ENCODE results near the gene EPN2. TPM values are rescaled to one million over a fixed set of nuclear protein-coding genes. Genes with fewer than 3 reads are reported as not detected.

EPN2 gene
- total and polyA plus RNA-seq, 2 donors from 2014 or later = 18.0 to 45.4 TPM

GRCh38 chr17:19320876-19321275 lies 83.7 kb downstream of the EPN2 start:
- no peak overlapping the region for H3K4me3 ChIP-seq (ENCODE audit: low read length in 3 of 3)
- TF ChIP-seq, protein P1, sequence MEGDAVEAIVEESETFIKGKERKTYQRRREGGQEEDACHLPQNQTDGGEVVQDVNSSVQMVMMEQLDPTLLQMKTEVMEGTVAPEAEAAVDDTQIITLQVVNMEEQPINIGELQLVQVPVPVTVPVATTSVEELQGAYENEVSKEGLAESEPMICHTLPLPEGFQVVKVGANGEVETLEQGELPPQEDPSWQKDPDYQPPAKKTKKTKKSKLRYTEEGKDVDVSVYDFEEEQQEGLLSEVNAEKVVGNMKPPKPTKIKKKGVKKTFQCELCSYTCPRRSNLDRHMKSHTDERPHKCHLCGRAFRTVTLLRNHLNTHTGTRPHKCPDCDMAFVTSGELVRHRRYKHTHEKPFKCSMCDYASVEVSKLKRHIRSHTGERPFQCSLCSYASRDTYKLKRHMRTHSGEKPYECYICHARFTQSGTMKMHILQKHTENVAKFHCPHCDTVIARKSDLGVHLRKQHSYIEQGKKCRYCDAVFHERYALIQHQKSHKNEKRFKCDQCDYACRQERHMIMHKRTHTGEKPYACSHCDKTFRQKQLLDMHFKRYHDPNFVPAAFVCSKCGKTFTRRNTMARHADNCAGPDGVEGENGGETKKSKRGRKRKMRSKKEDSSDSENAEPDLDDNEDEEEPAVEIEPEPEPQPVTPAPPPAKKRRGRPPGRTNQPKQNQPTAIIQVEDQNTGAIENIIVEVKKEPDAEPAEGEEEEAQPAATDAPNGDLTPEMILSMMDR (IDR thresholded peaks at IDR 0.05; ENCODE audit: borderline replicate concordance, extremely low read depth, insufficient read depth) = no peak
- FAIRE-seq (no peak), DNase-seq (peak in 1 of 5 donors; percentile 22)
- peaks cover 0 to 2% (median 0%) of the 10 kb centered on the region in 3 donors for H3K36me3 ChIP-seq (ENCODE audit: control insufficient read depth in 2 of 3, insufficient read depth in 3 of 3, low read length in 3 of 3)
- H3K9me3 ChIP-seq (ENCODE audit: control insufficient read depth in 2 of 3, insufficient read depth in 1 of 3, low read length in 3 of 3) = no peaks in the 10 kb centered on the region
- intact Hi-C loops (cut with DNase I) = no loop called here
- no peak overlapping the region for H3K27ac ChIP-seq (ENCODE audit: low read depth in 2 of 2, low read length in 2 of 2)
- H3K27me3 ChIP-seq (ENCODE audit: control insufficient read depth, insufficient read depth, low read length) = no peaks in the 10 kb centered on the region
- peaks cover 11 to 17% (median 12%) of the 10 kb centered on the region in 3 donors for H3K4me1 ChIP-seq (ENCODE audit: control insufficient read depth in 2 of 3, insufficient read depth in 2 of 3, low read depth in 1 of 3, low read length in 3 of 3)
- H3K9ac ChIP-seq (ENCODE audit: low read length in 3 of 3) = no peak overlapping the region

DNA sequence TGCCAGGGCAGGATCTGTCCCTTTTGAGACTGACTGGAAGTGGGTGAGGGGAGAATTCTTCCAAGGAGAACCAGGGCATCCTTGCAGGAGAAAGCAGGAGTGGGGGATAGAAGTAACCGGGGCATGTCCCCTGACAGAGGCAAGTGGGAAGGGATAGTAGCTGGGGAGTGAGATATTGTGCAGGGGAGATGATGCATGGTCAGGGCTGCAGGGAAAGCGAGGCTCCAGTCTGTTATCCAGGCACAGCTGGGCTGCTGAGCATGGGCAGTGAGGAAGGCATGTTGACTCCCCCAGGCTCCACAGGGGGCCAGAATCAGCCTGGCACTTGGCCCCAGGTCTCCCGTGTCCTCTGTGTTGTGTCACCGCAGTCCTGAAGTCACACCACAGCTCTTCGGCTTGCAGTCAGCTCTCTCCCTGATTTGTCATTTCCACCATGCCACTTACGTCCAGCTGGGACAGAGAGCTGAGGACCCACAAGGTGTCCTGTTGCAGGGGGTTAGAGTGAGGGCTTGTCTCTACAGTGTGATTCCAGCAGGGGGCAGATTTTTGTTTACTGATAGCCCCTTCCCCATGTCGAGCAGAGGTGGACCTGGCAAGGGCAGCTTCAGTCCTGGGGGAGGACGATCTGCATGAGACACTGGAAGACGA lies 84.4 kb downstream of the EPN2 start:
- Histone ChIP-seq H3K9ac (ENCODE audit: low read length in 3 of 3) (no peak overlapping the region), H3K4me1 (ENCODE audit: control insufficient read depth in 2 of 3, insufficient read depth in 2 of 3, low read depth in 1 of 3, low read length in 3 of 3) (peaks cover 6 to 12% (median 10%) of the 10 kb centered on the region in 3 donors), H3K4me3 (ENCODE audit: low read length in 3 of 3) (no peak overlapping the region), H3K9me3 (ENCODE audit: control insufficient read depth in 2 of 3, insufficient read depth in 1 of 3, low read length in 3 of 3) (no peaks in the 10 kb centered on the region), H3K27ac (ENCODE audit: low read depth in 2 of 2, low read length in 2 of 2) (no peak overlapping the region), H3K36me3 (ENCODE audit: control insufficient read depth in 2 of 3, insufficient read depth in 3 of 3, low read length in 3 of 3) (peaks cover 0 to 2% (median 0%) of the 10 kb centered on the region in 3 donors), H3K27me3 (ENCODE audit: control insufficient read depth, insufficient read depth, low read length) (no peaks in the 10 kb centered on the region)
- intact Hi-C loops (cut with DNase I) = no loop called here
- TF ChIP-seq, protein P1 (IDR thresholded peaks at IDR 0.05; ENCODE audit: borderline replicate concordance, extremely low read depth, insufficient read depth) = no peak
- FAIRE-seq = no peak
- peak in 1 of 5 donors; percentile 44 for DNase-seq

- TF ChIP-seq, protein P1 (IDR thresholded peaks at IDR 0.05; ENCODE audit: borderline replicate concordance, extremely low read depth, insufficient read depth) = no peak
- DNase-seq (peak in 1 of 5 donors; percentile 17), FAIRE-seq (no peak)
- Histone ChIP-seq H3K27me3 (ENCODE audit: control insufficient read depth, insufficient read depth, low read length) (no peaks in the 10 kb centered on the region), H3K9ac (ENCODE audit: low read length in 3 of 3) (no peak overlapping the region), H3K4me1 (ENCODE audit: control insufficient read depth in 2 of 3, insufficient read depth in 2 of 3, low read depth in 1 of 3, low read length in 3 of 3) (peaks cover 3 to 7% (median 7%) of the 10 kb centered on the region in 3 donors), H3K27ac (ENCODE audit: low read depth in 2 of 2, low read length in 2 of 2) (no peak overlapping the region), H3K9me3 (ENCODE audit: control insufficient read depth in 2 of 3, insufficient read depth in 1 of 3, low read length in 3 of 3) (no peaks in the 10 kb centered on the region), H3K36me3 (ENCODE audit: control insufficient read depth in 2 of 3, insufficient read depth in 3 of 3, low read length in 3 of 3) (peaks cover 0 to 2% (median 0%) of the 10 kb centered on the region in 3 donors), H3K4me3 (ENCODE audit: low read length in 3 of 3) (no peak overlapping the region)
- intact Hi-C loops (cut with DNase I) = no loop called here
These were observed 85.0 kb downstream of the EPN2 start for GRCh38 chr17:19322129-19322505.

Measured in kidney (tissue), 14 donors.